Right atrium auricular region (tissue), 2 donors: ENCODE measurements around the gene RAD51B. TPM values are rescaled to one million over a fixed set of nuclear protein-coding genes. Genes with fewer than 3 reads are reported as not detected.
A peak's percentile ranks its signal among the peaks of the same experiment; 100 is the strongest.

ENCODE experiments used
- DNase-seq: peaks from one replicate; pipeline ENCODE4 v3.0.0-alpha.2; 2019; ENCODE audit warnings: low spot score
- H3K27ac ChIP-seq, 2 donors: fragments of 200-600 bp; sonication (generic); 1 replicate in 1 of 2; 2 replicates in 1 of 2; pipeline ENCODE4 v1.5.1; 2016 to 2019
- H3K27me3 ChIP-seq, 2 donors: fragments of 200-600 bp; sonication (generic); one replicate each; pipeline versions ENCODE4 v1.5.1 to v1.6.0; 2017 to 2019
- H3K36me3 ChIP-seq: fragments of 200-600 bp; sonication (generic); one replicate; pipeline ENCODE4 v1.5.1; 2016
- H3K4me1 ChIP-seq, 2 donors: fragments of 200-600 bp; sonication (generic); one replicate each; pipeline versions ENCODE4 v1.5.1 to v1.6.0; 2017 to 2019
- H3K4me3 ChIP-seq, 2 donors: fragments of 200-600 bp; sonication (generic); 1 replicate in 1 of 2; 2 replicates in 1 of 2; pipeline ENCODE4 v1.5.1; 2017 to 2019; ENCODE audit warnings: mild to moderate bottlenecking in 1 of 2, moderate library complexity in 1 of 2
- H3K9me3 ChIP-seq, 2 donors: fragments of 200-600 bp; sonication (generic); one replicate each; pipeline ENCODE4 v1.5.1; 2019
- CTCF ChIP-seq, 2 donors: fragments of 200-600 bp; sonication (generic); IDR thresholded peaks; one replicate each; pipeline ENCODE4 v1.5.1; 2019; ENCODE audit warnings: antibody characterized with exemption in 2 of 2
- total RNA-seq, 2 donors: library from RNA; depleted of rRNA; stranded (reverse); fragments of >200 nt; gene quantifications; one replicate each; pipeline ENCODE4 v1.1.0, GENCODE V29; 2016

RAD51B gene
- total RNA-seq, 2 donors from 2014 or later = 1.2 to 1.5 TPM

DNA sequence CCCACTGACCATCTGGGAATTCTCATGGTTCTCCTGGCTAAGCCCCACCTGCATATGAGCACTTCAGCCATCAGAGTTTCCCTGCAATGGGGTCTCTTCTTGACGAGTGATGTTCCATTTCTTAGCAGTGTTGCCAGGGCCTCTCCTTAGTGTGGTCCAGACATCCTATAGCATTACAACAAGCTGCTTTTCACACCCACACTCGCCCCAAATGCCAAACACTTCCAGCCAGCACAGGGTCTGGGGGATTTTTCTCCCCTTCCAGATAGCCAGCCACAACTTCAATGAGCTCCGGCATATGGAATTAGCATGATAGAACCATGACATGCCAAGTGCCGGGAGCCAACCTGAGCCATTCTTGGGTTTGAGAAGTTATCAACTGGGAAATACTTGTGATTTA, 705.9 kb downstream of the RAD51B start:
- Histone ChIP-seq H3K9me3 (peaks cover 0 to 18% of the 10 kb centered on the region in 2 donors), H3K4me3 (no peak overlapping the region), H3K4me1 (peaks cover 0 to 50% of the 10 kb centered on the region in 2 donors), H3K27ac (no peak overlapping the region), H3K27me3 (no peaks in the 10 kb centered on the region), H3K36me3 (no peaks in the 10 kb centered on the region)
- DNase-seq = peak; percentile 38
- TF ChIP-seq CTCF (IDR thresholded peaks at IDR 0.05) = no peak

DNA sequence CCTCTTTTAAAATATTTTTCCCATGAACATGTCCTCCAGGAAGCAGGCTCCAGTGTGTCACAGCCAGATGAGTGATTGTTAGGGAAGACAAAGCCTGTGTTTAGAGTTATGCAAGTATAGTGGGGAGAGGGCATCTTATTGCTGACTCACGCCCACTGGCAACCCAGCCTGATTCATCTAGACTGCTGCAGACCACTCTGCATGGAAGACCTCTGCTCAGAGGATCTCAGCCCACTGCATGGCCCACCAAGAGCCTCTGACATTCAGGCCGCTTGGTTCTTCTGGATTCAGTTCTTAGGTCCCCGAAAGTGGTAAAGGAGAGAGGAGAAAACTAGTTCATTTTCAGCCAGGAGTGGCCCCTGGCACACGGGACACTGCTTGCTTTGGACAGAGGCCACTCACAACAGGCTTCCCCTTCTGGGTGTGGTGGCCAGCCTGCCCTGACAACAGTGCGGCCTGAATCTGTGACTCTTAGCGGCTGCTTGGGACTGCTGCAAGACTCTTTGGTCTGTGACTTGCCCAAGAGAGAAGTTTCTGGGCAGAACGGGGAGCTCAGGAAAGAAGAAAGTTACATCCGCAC, 707.0 kb downstream of the RAD51B start:
- peaks cover 0 to 29% of the 10 kb centered on the region in 2 donors for H3K9me3 ChIP-seq
- no peaks in the 10 kb centered on the region for H3K27me3 ChIP-seq
- TF ChIP-seq CTCF (IDR thresholded peaks at IDR 0.05) = no peak
- H3K4me1 ChIP-seq = peaks cover 0 to 42% of the 10 kb centered on the region in 2 donors
- no peak overlapping the region for H3K4me3 ChIP-seq
- H3K27ac ChIP-seq = peak overlapping the region; percentile 50 to 63
- no peaks in the 10 kb centered on the region for H3K36me3 ChIP-seq
- peak; percentile 84 for DNase-seq

- Histone ChIP-seq H3K9me3 (peaks cover 0 to 36% of the 10 kb centered on the region in 2 donors), H3K27me3 (no peaks in the 10 kb centered on the region), H3K4me3 (no peak overlapping the region), H3K36me3 (no peaks in the 10 kb centered on the region), H3K4me1 (peaks cover 0 to 34% of the 10 kb centered on the region in 2 donors), H3K27ac (peak overlapping the region; percentile 50 to 63)
- DNase-seq = peak; percentile 67
- TF ChIP-seq CTCF (IDR thresholded peaks at IDR 0.05) = no peak
Observed at GRCh38 chr14:68527329-68527851, 707.8 kb downstream of the RAD51B start.

GRCh38 chr14:68528040-68528687, 708.6 kb downstream of the RAD51B start:
- Histone ChIP-seq H3K4me3 (no peak overlapping the region), H3K27ac (peak overlapping the region in 1 of 2 donors; percentile 50), H3K36me3 (no peaks in the 10 kb centered on the region), H3K9me3 (peaks cover 0 to 36% of the 10 kb centered on the region in 2 donors), H3K4me1 (peaks cover 0 to 27% of the 10 kb centered on the region in 2 donors), H3K27me3 (no peaks in the 10 kb centered on the region)
- TF ChIP-seq CTCF (IDR thresholded peaks at IDR 0.05) = no peak
- DNase-seq = no peak

GRCh38 chr14:68530443-68530842, 710.9 kb downstream of the RAD51B start:
- Histone ChIP-seq H3K36me3 (no peaks in the 10 kb centered on the region), H3K4me3 (no peak overlapping the region), H3K9me3 (peaks cover 0 to 33% of the 10 kb centered on the region in 2 donors), H3K4me1 (peaks cover 0 to 13% of the 10 kb centered on the region in 2 donors), H3K27me3 (no peaks in the 10 kb centered on the region), H3K27ac (no peak overlapping the region)
- no peak for TF ChIP-seq CTCF (IDR thresholded peaks at IDR 0.05)
- no peak for DNase-seq
